GM19452 (cell line): ENCODE measurements around the gene FBXL19.
"Not testable (repeated sequence)": the region's sequence is repeated elsewhere in the genome, so short reads cannot be mapped to it uniquely, and the experiment has no call there.

Experiments
- ATAC-seq: cut with Tn5 transposase; IDR thresholded peaks from one replicate; pipeline ENCODE4 v1.9.1; 2021; ENCODE audit not compliant: unreplicated experiment

FBXL19 gene

DNA sequence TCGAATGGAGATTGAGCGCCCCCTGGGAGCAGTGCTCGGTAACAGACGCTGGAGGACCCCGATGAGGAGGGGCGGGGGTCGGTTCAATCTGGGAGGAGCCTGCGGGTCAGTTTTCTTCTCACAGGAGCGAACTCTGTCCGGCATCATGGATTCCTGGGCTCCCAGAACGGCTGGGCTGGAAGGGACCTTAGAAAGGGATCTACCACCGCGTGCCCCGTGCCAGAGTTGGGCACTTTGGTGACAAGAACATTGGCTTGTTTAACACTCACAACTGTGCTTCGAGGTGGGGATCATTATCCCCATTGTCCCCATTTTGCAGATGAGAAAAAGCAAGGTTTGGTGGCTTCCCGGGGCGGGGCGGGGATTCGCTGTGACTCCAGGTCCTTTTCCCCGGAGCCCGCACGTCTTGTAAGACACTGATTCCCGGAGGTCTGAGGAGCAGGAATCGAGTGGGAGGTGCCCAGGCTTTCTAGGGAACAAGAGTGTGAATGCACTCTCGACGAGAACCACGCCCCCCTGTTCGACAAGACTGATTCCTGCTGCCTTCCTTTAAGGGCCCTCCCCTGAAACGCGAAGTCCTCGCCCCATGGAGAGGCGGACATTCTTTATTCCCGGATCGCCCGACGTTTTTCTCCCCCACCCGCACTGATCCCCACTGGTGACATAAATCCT lies 1.5 kb upstream of the FBXL19 start:
- ATAC-seq = peak; percentile 0

DNA sequence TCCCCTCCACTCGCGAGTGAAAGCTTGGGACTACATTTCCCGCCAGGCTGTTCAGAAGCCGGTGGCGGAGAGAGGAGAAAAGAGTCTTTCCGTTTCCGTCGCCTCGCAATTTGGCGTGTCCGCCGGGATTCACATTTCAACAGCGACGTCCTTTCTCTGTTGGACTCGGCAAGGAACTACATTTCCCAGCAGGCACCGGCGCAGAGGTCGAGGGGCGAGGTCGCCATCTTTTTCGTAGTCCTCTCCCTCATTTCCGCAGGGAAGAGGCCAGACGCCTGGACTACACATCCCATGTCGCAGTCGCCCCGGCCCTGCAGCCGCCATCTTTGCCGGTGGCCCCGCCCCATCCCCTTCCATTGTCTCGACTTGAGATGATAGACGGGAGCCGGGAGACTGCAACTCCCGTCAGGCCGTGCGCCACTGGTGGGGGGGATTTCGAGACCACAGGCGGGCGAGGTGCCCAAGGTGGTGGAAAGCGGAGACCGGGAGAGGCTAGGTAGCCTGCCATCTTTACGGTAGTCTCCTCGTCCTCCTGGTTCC lies 882 bp upstream of the FBXL19 start:
- peak; percentile 69 for ATAC-seq

DNA sequence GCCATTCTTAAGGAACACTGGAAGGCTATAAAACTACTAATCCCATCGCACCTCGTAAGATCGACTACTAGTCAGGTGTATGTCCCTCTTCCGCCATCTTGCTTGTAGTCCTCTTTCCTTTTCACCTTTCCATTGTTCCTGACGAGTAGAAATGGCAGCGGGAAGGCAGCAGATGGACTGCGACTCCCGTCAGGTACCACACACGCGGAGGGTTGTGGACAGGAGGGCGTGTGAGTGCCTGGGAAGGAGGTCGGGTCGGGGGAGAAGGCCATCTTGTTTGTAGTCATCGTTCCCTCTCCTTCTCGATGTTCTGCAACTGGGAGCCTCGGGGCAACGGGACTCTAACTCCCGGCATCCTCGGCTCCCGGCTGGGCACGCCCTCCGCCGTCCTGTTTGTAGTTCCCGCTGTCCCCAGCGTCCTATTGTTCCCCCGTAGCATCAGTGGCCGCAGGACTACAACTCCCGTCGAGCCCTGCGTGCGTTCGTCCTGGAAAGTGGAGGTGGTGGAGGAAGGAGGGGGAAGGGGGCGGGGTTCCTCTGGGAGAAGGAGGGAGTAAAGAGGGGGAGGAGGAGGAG lies 324 bp upstream of the FBXL19 start:
- ATAC-seq = peak; percentile 66

DNA sequence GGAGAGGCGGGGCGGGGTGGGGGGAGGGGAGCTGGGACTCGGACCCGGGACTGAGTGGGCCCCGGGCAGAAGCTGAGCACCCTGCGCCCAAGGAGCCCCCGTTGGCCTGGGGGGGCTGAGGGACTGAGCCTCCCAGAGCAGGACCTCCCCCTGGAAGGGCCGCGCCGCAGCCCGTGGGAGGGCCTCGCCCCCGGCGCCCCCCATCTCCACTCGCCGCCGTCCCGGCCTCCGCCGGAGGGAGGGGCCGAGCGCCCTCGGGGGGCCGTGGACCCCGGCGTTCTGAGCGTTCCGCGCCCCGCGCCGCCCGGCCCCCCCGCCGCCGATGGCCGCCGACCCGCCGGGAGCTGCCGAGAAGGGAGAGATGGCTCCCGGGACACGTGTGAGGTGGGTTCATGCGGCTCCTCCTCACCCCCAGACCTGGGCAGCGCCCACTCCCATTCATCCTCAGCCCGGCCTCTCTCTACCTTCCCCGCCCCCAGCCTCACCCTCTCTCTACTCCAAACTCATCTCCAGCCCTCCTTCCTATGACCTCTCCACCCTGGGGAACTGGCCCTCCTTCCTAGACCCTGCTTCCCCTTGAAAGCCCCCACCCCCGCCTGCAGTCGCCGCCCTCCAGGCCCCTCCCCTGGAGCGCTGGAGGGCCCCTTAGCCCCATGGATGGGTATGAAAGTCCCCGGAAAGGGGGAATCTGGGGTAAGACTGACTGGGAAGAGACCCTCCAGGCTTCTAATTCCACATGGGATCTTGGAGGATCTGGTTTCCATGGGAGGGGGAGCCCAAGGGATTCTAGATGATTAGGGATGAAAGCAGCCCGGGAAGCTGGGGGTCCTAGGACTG lies 922 bp downstream of the FBXL19 start:
- no peak for ATAC-seq

DNA sequence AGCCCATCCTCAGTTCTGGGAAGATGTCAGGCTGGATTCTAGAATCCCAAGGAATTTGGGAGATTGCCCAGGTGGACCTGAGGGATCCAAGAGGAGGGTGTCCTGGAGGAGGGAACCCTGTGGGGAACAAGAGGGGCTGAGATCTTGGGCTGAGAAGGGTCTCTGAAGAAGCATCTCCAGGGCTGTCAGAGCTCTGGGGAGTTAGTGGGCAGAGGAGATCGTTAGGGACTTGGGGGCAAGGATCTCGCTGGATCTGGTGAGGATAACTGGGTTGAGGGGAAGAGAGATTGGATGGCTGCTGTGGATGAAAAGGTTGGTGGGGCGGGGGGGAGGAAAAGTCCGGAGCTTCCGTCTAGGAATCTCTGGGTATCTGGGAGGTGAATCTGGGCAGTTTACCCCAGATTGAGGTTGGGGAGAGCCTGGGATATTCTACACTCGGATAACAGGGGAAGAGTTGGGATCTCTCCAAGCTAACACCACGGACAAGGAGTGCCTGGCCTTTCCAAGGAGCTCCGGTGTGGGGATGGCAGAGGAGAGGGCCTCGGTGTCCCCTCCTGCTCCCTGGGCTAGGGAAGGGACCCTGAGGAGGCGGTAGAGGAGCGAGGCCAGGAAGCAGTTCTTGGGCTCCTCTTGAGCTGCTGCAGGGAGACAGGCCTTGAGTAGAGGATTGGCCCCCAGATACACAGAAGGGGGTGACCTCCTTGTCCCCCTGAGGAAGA lies 1.7 kb downstream of the FBXL19 start:
- no peak for ATAC-seq

DNA sequence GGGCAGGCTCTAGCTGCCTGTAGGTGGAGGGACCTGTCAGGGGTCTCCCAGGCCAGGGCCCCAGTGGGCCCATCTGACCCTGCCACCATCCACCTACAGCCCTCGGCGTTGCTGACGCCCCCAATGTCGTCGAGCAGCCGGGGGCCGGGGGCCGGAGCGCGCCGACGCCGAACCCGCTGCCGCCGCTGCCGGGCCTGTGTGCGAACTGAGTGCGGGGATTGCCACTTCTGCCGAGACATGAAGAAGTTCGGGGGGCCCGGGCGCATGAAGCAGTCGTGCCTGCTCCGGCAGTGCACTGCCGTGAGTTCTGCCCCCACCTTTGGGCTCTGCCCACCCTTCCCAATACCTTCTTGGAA lies 2.2 kb downstream of the FBXL19 start:
- ATAC-seq = no peak

DNA sequence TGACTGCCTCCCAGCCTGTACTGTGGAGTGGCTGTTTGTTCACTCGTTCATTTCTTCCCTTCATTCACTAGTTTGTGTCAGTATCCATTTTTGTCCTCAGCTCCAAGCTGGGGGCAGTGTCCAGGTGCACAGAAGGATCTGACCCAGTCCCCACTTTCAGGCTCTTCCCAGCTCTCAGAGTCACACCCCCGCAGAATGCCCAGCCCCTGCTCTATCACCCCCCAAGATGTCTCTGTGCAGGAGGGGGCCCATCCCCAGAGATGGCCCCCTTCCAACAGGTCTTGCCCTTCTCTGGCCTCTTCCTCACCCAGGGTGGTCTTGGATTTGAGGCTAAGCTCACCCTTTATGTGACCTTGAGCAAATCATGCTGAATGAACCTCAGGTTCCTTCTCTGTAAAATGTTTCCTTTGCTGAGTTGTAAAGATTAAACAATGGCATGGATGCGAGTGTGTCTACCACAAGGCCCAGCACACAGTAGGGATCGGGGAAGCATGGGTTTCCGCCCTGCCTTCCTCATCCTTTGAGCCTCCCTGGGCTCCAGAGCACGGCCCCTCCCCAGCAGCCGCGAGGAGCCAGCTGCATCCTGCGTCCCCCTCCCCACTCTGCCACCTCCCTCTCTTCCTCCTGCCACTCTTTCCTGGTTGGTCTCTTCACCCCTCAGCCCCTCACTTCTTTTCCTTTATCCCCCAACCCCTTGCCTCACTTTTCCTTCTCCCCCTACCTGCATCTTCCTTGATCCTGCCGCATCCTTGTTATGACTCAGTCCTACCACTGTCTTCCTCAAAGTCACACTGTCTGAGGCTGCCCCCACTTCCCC lies 2.8 kb downstream of the FBXL19 start:
- ATAC-seq = no peak

DNA sequence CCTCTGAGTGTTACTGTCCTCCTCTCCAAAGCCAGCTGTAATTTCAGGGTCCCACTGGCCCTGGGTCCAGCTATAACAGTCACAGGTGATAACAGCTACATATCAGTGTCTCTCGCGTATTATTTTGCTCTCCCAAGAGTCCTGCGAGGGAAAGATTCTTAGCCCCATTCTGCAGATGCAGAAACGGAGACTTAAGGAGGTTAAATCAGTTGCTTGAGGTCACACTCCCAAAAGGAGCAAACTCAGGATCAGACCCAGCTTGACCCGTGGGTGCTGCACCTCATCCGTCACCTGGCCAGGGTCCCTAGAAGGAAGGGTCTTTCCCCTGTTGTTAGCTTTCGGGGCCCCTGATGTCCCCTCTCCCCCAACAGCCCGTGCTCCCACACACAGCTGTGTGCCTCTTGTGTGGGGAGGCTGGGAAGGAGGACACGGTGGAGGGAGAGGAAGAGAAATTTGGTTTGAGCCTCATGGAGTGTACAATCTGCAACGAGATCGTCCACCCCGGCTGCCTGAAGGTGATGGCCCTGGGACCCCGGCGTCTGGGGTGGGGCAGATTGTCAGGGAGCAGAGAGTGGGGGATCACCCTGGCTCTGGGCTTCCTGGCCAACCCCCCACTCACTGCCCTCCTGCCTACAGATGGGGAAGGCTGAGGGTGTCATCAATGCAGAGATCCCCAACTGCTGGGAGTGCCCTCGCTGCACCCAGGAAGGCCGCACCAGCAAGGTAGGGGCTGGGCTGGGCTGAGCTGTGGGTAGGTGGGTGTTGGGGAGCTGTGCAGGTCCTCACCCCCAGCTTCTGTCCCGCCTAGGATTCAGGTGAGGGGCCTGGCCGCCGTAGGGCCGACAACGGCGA lies 3.8 kb downstream of the FBXL19 start:
- no peak for ATAC-seq

DNA sequence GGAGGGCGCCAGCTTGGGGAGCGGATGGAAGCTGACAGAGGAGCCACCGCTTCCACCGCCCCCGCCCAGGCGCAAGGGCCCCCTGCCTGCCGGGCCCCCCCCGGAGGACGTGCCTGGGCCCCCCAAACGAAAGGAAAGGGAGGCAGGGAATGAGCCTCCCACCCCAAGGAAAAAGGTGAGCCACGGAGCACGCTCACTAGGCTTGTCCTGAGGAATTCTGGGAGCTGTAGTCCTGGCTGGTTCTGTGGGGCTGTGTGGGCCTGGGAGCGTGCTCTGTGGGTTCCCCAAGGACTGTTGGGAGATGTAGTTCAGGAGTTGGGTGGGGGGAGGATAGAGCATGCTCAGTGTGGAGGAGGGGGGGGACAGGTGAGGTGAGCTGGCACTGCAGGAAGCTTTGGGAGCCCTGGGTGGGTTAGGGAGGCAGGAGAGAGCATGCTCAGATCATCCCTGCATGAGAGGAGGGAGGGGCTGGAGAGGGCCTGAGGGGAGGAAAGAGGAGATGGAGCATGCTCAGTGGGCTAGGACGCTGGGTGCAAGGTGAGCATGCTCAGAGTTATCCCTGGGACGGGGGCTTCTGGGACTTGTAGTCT lies 4.5 kb downstream of the FBXL19 start:
- no peak for ATAC-seq

DNA sequence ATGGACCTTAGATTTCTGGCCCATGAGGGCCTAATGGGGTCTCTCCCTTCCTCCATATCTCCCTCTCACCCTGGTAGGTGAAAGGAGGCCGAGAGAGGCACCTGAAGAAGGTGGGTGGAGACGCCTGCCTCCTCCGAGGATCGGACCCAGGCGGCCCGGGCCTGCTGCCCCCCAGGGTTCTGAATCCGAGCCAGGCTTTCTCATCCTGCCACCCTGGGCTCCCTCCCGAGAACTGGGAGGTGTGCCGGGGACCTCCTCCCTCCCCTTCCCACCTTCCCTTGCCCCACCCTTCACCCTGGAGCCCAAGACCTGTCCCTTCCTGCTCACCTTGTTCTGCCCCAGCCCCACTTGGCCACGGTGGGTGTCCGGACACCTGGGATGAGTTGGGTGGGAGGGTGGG lies 5.0 kb downstream of the FBXL19 start:
- no peak for ATAC-seq

DNA sequence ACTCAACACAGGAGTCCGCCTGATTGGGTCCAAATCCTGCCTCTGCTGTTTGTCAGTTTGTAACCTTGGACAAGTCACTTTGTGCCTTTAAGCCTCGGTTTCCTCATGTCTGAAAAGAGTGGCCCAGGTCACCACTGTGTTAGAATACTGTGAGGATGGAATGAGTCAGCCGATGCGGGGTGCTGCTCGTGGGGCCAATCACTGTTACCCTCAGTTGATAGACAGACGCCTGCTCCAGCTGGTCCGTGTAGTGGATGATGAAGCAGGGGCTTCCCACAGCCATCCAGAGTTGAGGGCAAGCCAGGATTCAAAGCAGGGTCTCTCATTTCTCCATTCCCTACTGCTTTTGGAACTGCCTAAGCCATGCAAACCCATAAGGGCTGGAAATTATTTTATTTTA lies 5.8 kb downstream of the FBXL19 start:
- no peak for ATAC-seq

DNA sequence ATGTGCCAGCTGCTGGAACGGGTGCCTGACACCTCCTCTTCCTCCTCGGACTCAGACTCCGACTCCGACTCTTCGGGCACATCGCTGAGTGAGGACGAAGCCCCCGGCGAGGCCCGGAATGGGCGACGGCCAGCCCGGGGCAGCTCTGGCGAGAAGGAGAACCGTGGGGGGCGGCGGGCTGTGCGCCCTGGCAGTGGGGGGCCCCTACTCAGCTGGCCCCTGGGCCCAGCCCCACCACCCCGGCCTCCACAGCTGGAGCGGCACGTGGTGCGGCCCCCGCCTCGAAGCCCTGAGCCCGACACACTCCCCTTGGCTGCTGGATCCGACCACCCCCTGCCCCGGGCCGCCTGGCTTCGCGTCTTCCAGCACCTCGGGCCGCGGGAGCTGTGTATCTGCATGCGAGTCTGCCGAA lies 6.8 kb downstream of the FBXL19 start:
- ATAC-seq = no peak

DNA sequence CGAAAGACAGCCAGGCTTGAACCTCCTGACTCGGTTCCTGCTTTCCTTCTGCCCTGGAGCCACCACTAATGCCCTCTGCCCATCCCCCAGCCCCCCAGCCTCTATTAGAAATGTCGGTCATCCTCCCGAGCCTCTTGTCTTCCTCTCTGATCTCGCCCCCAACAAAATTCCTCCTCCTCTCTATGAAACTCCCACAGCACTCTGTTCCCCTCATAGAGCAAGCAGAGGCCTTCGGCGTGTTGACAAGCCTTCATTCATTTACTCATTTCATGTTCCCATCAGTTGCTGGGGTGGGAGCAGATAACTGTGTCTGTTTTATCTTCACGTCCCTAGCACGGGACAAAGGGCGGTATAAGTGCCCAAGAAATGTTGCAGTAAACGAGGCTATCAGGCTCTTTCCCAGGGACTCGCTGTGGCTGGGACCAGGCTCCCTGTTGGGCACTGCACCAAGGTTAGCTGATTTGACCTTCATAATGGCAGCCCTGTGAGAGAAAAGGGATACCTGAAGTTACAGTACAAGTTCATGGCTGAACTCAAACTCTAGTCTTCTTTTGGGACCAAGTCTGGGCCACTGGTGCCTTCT lies 7.8 kb downstream of the FBXL19 start:
- ATAC-seq = no peak

DNA sequence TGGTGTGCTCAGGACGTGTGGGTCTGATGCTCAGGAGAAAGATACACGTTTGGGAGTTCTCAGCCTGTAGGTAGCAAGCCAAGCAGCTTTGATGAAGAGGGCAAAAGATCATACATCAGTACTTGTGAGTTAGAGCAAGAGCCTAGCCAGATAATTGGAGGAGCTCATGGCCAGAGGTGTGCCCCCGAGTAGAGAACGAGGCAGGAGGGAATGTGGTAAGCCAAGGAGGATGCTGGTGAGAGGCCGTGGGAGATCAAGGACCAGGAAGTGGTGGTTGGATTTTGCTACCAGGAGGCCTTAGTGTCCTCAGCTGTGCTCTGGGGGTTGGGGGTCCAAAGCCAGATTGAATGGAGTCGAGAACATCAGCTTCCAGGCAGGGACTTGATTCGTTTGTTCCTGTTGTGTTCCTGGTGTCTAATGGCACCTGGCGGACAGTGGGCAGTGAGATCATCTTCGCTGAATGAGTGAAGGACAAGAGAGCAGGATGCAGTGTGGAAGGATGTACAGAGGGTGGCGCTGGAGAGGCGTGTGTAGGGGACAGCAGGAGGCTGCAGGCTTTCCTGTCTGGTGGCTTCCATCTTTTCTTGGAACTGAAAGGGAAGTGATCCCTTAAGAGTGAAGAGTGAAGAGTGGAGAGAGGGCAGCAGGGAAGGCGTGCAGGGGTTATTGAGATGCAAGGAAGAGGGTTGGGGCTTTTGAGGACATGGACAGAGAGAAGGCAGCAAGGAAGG lies 11.6 kb downstream of the FBXL19 start:
- ATAC-seq = no peak

DNA sequence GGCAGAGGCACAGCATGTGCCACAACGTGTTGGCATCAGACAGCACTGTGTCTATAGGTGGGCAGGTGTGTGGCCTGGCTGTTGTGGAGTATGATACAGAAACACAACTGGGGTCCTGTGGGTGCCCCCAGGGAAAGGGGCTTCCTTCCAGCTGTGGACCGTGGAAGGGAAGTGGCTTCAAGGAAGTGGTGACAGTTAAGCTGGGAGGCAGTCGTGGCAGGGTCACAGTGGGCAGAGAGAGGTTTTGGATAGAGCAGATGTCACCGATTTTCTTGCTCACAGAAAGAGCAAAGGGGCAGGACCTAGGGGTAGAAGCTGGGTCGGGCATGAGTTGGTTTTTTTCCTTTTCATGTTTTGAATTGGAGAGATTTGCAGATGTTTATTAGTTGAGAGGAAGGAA lies 14.3 kb downstream of the FBXL19 start:
- no peak for ATAC-seq

DNA sequence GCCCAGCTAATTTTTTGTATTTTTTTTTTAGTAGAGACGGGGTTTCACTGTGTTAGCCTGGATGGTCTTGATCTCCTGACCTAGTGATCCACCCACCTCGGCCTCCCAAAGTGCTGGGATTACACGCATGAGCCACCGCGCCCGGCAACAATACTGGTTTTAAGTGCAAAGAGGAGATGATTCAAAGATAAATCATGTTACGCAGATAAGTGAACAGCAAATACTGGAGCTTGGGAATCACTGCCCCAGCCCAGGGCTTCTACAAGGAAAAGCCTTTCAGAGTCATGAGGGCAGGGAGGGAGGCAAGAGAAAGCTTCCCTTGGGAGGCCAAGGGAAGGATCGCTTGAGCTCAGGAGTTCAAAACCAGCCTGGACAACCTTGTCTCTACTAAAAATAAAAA lies 16.2 kb downstream of the FBXL19 start:
- not testable (repeated sequence) for ATAC-seq

DNA sequence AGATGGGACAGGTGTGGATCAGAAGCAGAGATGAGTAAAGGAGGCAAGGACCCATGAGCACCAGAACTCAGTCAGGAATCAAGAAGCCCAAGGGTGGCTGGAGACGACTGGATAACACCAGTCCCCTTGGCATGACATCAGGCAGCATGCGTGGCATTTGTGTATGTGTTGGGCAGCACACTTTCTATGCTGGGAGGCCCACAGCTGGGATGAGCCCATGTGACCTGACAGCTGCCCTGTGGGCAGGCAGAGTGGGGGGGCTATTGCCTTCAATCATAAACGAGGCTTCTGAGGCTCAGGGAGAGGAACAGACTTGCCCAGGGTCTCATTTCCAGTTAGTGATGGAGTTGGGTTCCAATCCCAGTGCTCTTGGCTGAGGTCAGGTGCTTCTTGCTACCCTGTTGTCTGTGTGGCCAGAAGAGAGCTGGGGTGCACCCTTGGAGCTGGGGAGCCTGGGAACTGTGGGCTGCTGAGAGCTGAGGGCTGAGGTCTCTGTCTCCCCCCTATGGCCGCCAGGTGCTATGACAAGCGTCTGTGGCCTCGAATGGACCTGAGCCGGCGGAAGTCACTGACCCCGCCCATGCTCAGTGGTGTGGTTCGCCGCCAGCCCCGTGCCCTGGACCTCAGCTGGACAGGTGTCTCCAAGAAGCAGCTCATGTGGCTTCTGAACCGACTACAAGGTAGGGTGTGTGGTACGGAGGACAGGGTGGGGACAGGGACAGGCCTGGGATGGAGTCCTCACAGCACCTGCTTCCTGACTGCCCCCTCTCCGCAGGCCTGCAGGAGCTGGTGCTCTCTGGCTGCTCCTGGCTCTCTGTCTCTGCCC lies 18.4 kb downstream of the FBXL19 start:
- ATAC-seq = peak; percentile 83
